ENCODE data around the gene ASB4.

Gene ASB4

GRCh38 chr7:95481271-95482165, 4.2 kb upstream of the ASB4 start:
- H3K27ac ChIP-seq = no peak overlapping the region
- TF ChIP-seq, protein P1, sequence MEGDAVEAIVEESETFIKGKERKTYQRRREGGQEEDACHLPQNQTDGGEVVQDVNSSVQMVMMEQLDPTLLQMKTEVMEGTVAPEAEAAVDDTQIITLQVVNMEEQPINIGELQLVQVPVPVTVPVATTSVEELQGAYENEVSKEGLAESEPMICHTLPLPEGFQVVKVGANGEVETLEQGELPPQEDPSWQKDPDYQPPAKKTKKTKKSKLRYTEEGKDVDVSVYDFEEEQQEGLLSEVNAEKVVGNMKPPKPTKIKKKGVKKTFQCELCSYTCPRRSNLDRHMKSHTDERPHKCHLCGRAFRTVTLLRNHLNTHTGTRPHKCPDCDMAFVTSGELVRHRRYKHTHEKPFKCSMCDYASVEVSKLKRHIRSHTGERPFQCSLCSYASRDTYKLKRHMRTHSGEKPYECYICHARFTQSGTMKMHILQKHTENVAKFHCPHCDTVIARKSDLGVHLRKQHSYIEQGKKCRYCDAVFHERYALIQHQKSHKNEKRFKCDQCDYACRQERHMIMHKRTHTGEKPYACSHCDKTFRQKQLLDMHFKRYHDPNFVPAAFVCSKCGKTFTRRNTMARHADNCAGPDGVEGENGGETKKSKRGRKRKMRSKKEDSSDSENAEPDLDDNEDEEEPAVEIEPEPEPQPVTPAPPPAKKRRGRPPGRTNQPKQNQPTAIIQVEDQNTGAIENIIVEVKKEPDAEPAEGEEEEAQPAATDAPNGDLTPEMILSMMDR (conservative IDR thresholded peaks at IDR 0.05) = no peak
- no peak for TF ChIP-seq ZFX (IDR thresholded peaks at IDR 0.05)

- no peak overlapping the region for H3K27ac ChIP-seq
- TF ChIP-seq, protein P1 (conservative IDR thresholded peaks at IDR 0.05) = no peak
- no peak for TF ChIP-seq ZFX (IDR thresholded peaks at IDR 0.05)
Observed at GRCh38 chr7:95482424-95482823, 3.3 kb upstream of the ASB4 start.

GRCh38 chr7:95490231-95490762, 4.6 kb downstream of the ASB4 start:
- TF ChIP-seq, protein P1 (conservative IDR thresholded peaks at IDR 0.05) = no peak
- TF ChIP-seq ZFX (IDR thresholded peaks at IDR 0.05) = no peak
- H3K27ac ChIP-seq = no peak overlapping the region

- no peak overlapping the region for H3K27ac ChIP-seq
- TF ChIP-seq, protein P1 (conservative IDR thresholded peaks at IDR 0.05) = no peak
- no peak for TF ChIP-seq ZFX (IDR thresholded peaks at IDR 0.05)
Observed at GRCh38 chr7:95491201-95491600, 5.5 kb downstream of the ASB4 start.

DNA sequence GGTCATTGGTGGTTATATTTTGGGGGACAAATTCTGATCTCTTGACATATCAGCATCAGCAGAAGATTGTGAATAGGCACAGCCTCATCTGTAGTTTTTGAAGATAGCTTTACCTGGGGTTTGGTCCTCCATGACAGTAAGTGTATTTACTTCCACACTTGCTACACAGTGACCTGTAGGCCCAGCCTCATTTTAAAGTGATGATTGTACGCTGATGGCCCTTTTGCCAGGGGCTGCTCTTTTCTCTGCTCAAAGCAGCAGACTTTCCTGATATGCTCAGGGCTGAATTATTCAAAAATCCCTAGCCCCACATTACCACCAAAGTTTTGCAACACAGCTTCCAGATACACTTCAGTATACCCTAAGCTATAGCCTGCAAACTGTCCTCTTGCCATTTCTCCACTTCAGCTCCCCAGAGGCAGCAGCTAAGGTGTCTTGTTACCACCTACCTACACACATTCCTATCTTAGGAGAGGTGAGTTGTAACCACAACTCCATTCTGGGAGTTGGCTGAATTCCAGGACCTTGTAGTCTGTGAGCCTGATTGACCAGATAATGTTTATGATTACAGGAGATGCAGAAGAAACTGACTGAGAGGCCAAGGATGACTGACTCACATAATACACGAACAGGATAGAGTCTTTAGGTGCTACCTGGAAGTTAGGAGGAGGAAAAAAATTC, 6.0 kb downstream of the ASB4 start:
- TF ChIP-seq ZFX (IDR thresholded peaks at IDR 0.05) = no peak
- TF ChIP-seq, protein P1 (conservative IDR thresholded peaks at IDR 0.05) = no peak
- no peak overlapping the region for H3K27ac ChIP-seq

- TF ChIP-seq ZFX (IDR thresholded peaks at IDR 0.05) = no peak
- TF ChIP-seq, protein P1 (conservative IDR thresholded peaks at IDR 0.05) = no peak
- H3K27ac ChIP-seq = no peak overlapping the region
Observed at GRCh38 chr7:95493247-95493646, 7.5 kb downstream of the ASB4 start.

DNA sequence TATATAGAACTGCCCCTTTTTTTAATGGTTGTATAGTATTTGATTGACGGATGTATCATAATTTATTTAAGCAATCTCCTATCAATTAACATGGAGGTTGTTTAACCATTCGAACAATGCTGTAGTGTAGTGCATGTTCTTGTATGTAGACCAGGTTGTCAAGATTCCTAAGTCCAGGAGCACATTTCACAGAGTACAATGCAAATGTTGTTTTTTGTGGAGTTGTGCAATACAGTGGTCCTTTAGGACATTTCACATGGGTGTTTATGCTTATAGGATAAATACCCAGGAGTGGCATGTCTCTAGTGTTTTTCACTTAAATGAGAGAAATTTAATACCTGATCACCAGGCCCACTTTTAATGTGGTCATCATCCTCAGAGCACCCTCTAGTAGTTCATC, 8.1 kb downstream of the ASB4 start:
- TF ChIP-seq, protein P1 (conservative IDR thresholded peaks at IDR 0.05) = no peak
- no peak for TF ChIP-seq ZFX (IDR thresholded peaks at IDR 0.05)
- H3K27ac ChIP-seq = no peak overlapping the region

Data from C4-2B (cell line).